ENCODE measurements around the gene PARD3. TPM values are rescaled to one million over a fixed set of nuclear protein-coding genes. Genes with fewer than 3 reads are reported as not detected.

The PARD3 gene
- total and polyA plus RNA-seq, 2 donors from 2014 or later = 21.1 to 47.5 TPM

DNA sequence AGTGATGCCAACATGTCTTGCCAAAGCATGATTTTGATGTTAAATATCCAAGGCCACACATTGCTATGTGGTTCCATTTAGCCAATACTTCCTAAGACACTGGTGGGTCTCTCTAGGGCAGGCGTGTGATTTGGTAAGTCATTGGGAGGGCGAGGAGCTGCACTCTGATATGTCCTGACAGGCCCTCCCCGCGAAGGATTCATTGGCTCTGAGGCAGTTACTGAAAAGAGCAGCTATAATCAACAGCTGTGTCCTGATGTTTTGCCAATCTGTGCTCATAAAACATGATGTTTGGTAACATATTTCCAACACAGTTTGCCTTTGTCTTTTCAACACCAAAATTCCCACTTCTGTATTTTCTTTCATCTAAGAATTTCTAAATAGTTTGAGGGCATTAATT lies 646.7 kb downstream of the PARD3 start:
- FAIRE-seq (no peak), DNase-seq (peak in 2 of 5 donors; percentile 26 to 81)
- intact Hi-C loops (cut with DNase I) = no loop called here
- no peak overlapping the region for H3K27ac ChIP-seq (ENCODE audit: low read depth in 2 of 2, low read length in 2 of 2)
- TF ChIP-seq, protein P1, sequence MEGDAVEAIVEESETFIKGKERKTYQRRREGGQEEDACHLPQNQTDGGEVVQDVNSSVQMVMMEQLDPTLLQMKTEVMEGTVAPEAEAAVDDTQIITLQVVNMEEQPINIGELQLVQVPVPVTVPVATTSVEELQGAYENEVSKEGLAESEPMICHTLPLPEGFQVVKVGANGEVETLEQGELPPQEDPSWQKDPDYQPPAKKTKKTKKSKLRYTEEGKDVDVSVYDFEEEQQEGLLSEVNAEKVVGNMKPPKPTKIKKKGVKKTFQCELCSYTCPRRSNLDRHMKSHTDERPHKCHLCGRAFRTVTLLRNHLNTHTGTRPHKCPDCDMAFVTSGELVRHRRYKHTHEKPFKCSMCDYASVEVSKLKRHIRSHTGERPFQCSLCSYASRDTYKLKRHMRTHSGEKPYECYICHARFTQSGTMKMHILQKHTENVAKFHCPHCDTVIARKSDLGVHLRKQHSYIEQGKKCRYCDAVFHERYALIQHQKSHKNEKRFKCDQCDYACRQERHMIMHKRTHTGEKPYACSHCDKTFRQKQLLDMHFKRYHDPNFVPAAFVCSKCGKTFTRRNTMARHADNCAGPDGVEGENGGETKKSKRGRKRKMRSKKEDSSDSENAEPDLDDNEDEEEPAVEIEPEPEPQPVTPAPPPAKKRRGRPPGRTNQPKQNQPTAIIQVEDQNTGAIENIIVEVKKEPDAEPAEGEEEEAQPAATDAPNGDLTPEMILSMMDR (IDR thresholded peaks at IDR 0.05; ENCODE audit: borderline replicate concordance, extremely low read depth, insufficient read depth) = no peak
- H3K4me1 ChIP-seq (ENCODE audit: control insufficient read depth in 2 of 3, insufficient read depth in 2 of 3, low read depth in 1 of 3, low read length in 3 of 3) = peaks cover 0 to 4% (median 0%) of the 10 kb centered on the region in 3 donors
- no peak overlapping the region for H3K9ac ChIP-seq (ENCODE audit: low read length in 3 of 3)
- H3K36me3 ChIP-seq (ENCODE audit: control insufficient read depth in 2 of 3, insufficient read depth in 3 of 3, low read length in 3 of 3) = no peaks in the 10 kb centered on the region
- H3K9me3 ChIP-seq (ENCODE audit: control insufficient read depth in 2 of 3, insufficient read depth in 1 of 3, low read length in 3 of 3) = no peaks in the 10 kb centered on the region
- H3K4me3 ChIP-seq (ENCODE audit: low read length in 3 of 3) = no peak overlapping the region
- H3K27me3 ChIP-seq (ENCODE audit: control insufficient read depth, insufficient read depth, low read length) = no peaks in the 10 kb centered on the region

DNA sequence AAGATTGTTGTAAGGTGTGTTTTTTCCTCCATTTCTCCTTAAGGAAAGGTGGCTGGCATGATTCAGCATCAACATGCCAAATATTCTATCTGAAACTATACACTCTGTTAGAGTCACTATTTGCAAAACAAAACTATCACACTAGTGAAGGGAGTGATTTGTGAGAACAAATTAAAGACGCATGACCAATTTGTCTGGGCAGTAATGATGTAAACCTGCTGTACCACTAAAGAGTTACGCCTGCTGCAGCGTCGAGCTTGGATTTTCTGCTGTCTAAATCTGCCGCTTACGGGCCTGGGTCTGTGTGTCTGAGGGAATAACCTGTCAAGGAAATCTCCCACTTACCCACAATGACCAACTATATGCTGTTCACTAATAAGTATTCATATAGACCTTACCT lies 648.3 kb downstream of the PARD3 start:
- FAIRE-seq = no peak
- intact Hi-C loops (cut with DNase I) = no loop called here

DNA sequence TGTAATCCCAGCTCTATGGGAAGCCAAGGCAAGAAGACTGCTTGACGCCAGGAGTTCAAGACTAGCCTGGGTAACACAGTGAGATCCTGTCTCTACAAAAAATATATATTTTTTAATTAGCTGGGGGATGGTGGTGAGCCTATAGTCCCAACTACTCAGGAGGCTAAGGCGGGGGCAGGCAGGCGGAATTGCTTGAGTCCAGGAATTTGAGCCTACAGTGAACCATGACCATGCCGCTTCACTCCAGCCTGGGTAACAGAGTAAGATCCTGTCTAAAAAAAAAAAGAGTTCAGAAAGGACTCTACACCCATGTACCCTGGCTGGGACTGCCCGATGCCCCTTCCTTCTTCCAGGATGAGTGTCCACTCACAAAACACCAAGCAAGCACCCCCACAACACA lies 648.7 kb downstream of the PARD3 start:
- H3K4me1 ChIP-seq (ENCODE audit: control insufficient read depth in 2 of 3, insufficient read depth in 2 of 3, low read depth in 1 of 3, low read length in 3 of 3) = peaks cover 0 to 4% (median 0%) of the 10 kb centered on the region in 3 donors
- no peaks in the 10 kb centered on the region for H3K27me3 ChIP-seq (ENCODE audit: control insufficient read depth, insufficient read depth, low read length)
- H3K36me3 ChIP-seq (ENCODE audit: control insufficient read depth in 2 of 3, insufficient read depth in 3 of 3, low read length in 3 of 3) = no peaks in the 10 kb centered on the region
- no peak overlapping the region for H3K9ac ChIP-seq (ENCODE audit: low read length in 3 of 3)
- no peak overlapping the region for H3K27ac ChIP-seq (ENCODE audit: low read depth in 2 of 2, low read length in 2 of 2)
- H3K9me3 ChIP-seq (ENCODE audit: control insufficient read depth in 2 of 3, insufficient read depth in 1 of 3, low read length in 3 of 3) = no peaks in the 10 kb centered on the region
- H3K4me3 ChIP-seq (ENCODE audit: low read length in 3 of 3) = no peak overlapping the region
- TF ChIP-seq, protein P1 (IDR thresholded peaks at IDR 0.05; ENCODE audit: borderline replicate concordance, extremely low read depth, insufficient read depth) = no peak
- intact Hi-C loops (cut with DNase I) = no loop called here
- peak in 4 of 5 donors; percentile 68 to 88 (median 72) for DNase-seq
- FAIRE-seq = no peak

More for the DNA sequence above, 648.3 kb downstream of the PARD3 start:
- DNase-seq = peak in 2 of 5 donors; percentile 61 to 67
- Histone ChIP-seq H3K27me3 (ENCODE audit: control insufficient read depth, insufficient read depth, low read length) (no peaks in the 10 kb centered on the region), H3K9ac (ENCODE audit: low read length in 3 of 3) (no peak overlapping the region), H3K27ac (ENCODE audit: low read depth in 2 of 2, low read length in 2 of 2) (no peak overlapping the region), H3K36me3 (ENCODE audit: control insufficient read depth in 2 of 3, insufficient read depth in 3 of 3, low read length in 3 of 3) (no peaks in the 10 kb centered on the region), H3K9me3 (ENCODE audit: control insufficient read depth in 2 of 3, insufficient read depth in 1 of 3, low read length in 3 of 3) (no peaks in the 10 kb centered on the region), H3K4me3 (ENCODE audit: low read length in 3 of 3) (no peak overlapping the region), H3K4me1 (ENCODE audit: control insufficient read depth in 2 of 3, insufficient read depth in 2 of 3, low read depth in 1 of 3, low read length in 3 of 3) (peaks cover 0 to 4% (median 0%) of the 10 kb centered on the region in 3 donors)
- TF ChIP-seq, protein P1 (IDR thresholded peaks at IDR 0.05; ENCODE audit: borderline replicate concordance, extremely low read depth, insufficient read depth) = no peak

DNA sequence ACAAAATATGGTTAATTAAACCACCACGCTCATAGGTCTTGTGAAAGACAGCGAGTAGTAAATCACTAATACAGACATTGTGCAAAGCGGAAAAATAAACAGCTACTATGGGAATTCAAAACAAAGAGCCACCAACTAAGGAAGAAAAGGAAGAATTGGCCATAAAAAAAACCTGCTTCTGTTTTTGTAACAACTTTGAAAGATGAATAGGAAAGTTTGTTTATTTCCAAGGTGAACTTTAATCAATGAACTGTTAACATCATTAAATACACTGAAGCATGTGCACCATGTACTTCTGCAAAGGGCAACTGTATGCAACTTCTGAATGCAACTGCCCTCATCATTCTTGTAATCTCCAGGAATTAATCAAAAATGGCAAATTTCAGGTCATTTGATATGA lies 651.1 kb downstream of the PARD3 start:
- Histone ChIP-seq H3K27ac (ENCODE audit: low read depth in 2 of 2, low read length in 2 of 2) (no peak overlapping the region), H3K27me3 (ENCODE audit: control insufficient read depth, insufficient read depth, low read length) (no peaks in the 10 kb centered on the region), H3K9ac (ENCODE audit: low read length in 3 of 3) (no peak overlapping the region), H3K36me3 (ENCODE audit: control insufficient read depth in 2 of 3, insufficient read depth in 3 of 3, low read length in 3 of 3) (no peaks in the 10 kb centered on the region), H3K4me3 (ENCODE audit: low read length in 3 of 3) (no peak overlapping the region), H3K4me1 (ENCODE audit: control insufficient read depth in 2 of 3, insufficient read depth in 2 of 3, low read depth in 1 of 3, low read length in 3 of 3) (peaks cover 0 to 4% (median 0%) of the 10 kb centered on the region in 3 donors), H3K9me3 (ENCODE audit: control insufficient read depth in 2 of 3, insufficient read depth in 1 of 3, low read length in 3 of 3) (no peaks in the 10 kb centered on the region)
- no peak for DNase-seq
- intact Hi-C loops (cut with DNase I) = no loop called here
- no peak for FAIRE-seq
- TF ChIP-seq, protein P1 (IDR thresholded peaks at IDR 0.05; ENCODE audit: borderline replicate concordance, extremely low read depth, insufficient read depth) = no peak

Data from kidney (tissue), 14 donors.